Stimulated activated effector memory CD8-positive, alpha-beta T cell treated with anti-CD3 and anti-CD28 coated beads, Interleukin-12 subunit alpha, Interleukin-12 subunit beta, amount 100 ng/mL, for 72 hours (primary cell): ENCODE data around the gene SPRYD4.
A peak's percentile ranks its signal among the peaks of the same experiment; 100 is the strongest.
"Not testable (repeated sequence)": the region's sequence is repeated elsewhere in the genome, so short reads cannot be mapped to it uniquely, and the experiment has no call there.

Source experiments
- ATAC-seq: fragments of 150-1000 bp; cut with Tn5 transposase; 2 replicates; pipeline ENCODE4 v1.10.0; 2021
- DNase-seq, 2 donors: peaks; one replicate each; pipeline ENCODE4 v3.0.0; 2021 to 2022; ENCODE audit warnings: low spot score in 2 of 2
- H3K27ac Mint-ChIP-seq: one replicate; pipeline ENCODE4 v1.8.0; 2022; ENCODE audit warnings: mild to moderate bottlenecking, mixed read lengths
- H3K36me3 Mint-ChIP-seq: one replicate; pipeline ENCODE4 v1.8.0; 2022; ENCODE audit warnings: mild to moderate bottlenecking, mixed read lengths
- H3K4me1 Mint-ChIP-seq: one replicate; pipeline ENCODE4 v1.8.0; 2022; ENCODE audit warnings: mixed read lengths
- H3K4me3 Mint-ChIP-seq: one replicate; pipeline ENCODE4 v1.8.0; 2022; ENCODE audit warnings: mild to moderate bottlenecking, mixed read lengths
- H3K9me3 Mint-ChIP-seq: one replicate; pipeline ENCODE4 v1.8.0; 2022; ENCODE audit warnings: mixed read lengths

The SPRYD4 gene

GRCh38 chr12:56493409-56494105 is 25.2 kb downstream of the SPRYD4 start:
- not testable (repeated sequence) for H3K36me3 Mint-ChIP-seq, ATAC-seq, H3K9me3 Mint-ChIP-seq, H3K4me1 Mint-ChIP-seq, H3K4me3 Mint-ChIP-seq, DNase-seq, H3K27ac Mint-ChIP-seq

- not testable (repeated sequence) for H3K36me3 Mint-ChIP-seq
Measured at GRCh38 chr12:56494106-56494415, 25.7 kb downstream of the SPRYD4 start.

DNA sequence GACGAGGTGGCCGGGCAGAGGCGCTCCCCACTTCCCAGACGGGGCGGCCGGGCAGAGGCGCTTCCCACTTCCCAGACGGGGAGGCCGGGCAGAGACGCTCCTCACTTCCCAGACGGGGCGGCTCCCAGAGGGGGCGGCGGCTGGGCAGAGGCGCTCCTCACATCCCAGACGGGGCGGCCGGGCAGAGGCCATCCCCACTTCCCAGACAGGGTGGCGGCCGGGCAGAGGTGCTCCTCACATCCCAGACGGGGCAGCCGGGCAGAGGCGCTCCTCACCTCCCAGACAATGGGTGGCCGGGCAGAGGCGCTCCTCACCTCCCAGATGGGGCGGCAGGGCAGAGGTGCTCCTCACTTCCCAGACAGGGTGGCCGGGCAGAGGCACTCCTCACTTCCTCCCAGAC is 26.1 kb downstream of the SPRYD4 start:
- not testable (repeated sequence) for ATAC-seq, DNase-seq, H3K36me3 Mint-ChIP-seq, H3K9me3 Mint-ChIP-seq, H3K4me1 Mint-ChIP-seq, H3K27ac Mint-ChIP-seq, H3K4me3 Mint-ChIP-seq

More at GRCh38 chr12:56494106-56494415, 25.7 kb downstream of the SPRYD4 start:
- ATAC-seq, DNase-seq, H3K9me3 Mint-ChIP-seq, H3K27ac Mint-ChIP-seq, H3K4me1 Mint-ChIP-seq, H3K4me3 Mint-ChIP-seq: not testable (repeated sequence)

DNA sequence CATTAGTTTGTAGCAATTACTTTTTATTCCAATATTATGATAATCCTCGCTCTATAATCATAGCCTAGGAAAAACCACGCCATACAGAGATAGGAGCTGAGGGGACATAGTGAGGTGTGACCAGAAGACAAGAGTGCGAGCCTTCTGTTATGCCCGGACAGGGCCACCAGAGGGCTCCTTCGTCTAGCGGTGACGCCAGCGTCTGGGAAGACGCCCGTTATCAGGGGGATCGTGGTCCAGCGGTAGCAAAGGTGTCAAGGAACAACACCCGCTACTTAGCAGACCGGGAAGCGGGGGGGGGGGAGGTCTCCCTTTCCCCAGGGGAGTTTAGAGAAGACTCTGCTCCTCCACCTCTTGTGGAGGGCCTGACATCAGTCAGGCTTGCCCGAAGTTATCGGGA is 28.3 kb downstream of the SPRYD4 start:
- H3K36me3 Mint-ChIP-seq, H3K27ac Mint-ChIP-seq, H3K4me1 Mint-ChIP-seq, H3K9me3 Mint-ChIP-seq, ATAC-seq: not testable (repeated sequence)
- DNase-seq, result peak; percentile 28 to 82
- peak overlapping the region; percentile 13 for H3K4me3 Mint-ChIP-seq

DNA sequence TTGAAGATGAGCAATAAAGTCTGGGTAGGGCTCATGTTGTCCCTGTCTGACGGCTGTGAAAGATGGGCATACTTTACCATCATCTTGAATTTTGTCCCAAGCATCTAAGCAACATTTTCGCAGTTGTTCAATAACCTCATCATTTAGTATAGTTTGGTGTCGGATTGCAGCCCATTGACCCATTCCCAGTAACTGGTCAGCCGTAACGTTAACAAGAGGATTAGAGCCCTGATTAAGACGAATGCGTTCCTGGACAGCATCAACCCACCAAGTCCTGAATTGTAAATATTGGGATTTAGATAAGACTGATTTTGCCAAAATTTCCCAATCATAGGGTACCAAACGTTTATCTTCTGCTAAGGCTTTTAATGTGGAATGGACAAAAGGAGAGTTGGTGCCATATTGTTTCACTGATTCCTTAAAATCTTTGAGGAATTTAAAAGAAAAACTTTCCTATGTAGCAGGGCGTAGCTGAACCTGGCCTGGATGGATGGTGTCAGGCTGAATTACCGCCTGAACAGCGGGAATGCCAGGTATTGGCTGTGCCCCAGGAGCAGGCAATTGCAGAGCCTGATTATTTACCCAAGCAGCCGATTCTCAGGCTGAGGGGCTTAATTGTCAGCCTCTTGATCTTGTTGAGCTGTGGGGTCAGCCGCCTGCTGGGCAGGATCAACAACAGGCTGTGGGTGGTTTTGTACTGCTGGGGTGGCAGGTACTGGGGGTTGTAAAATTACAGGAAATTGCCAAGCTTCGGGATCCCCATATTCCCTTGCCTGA is 29.9 kb downstream of the SPRYD4 start:
- not testable (repeated sequence) for H3K9me3 Mint-ChIP-seq, H3K36me3 Mint-ChIP-seq, H3K4me1 Mint-ChIP-seq, DNase-seq, ATAC-seq, H3K4me3 Mint-ChIP-seq, H3K27ac Mint-ChIP-seq

DNA sequence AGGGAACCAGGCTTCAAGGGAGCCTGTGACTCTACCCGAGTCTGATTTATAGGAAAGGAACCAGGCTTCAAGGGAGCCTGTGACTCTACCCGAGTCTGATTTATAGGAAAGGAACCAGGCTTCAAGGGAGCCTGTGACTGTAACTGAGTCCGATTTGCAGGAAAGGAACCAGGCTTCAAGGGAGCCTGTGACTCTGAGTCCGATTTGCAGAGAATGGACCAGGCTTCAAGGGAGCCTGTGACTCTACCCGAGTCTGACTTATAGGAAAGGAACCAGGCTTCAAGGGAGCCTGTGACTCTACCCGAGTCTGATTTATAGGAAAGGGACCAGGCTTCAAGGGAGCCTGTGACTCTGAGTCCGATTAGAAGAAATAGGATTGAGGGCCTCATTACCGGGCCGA is 31.1 kb downstream of the SPRYD4 start:
- DNase-seq, H3K9me3 Mint-ChIP-seq, ATAC-seq, H3K4me1 Mint-ChIP-seq, H3K4me3 Mint-ChIP-seq, H3K27ac Mint-ChIP-seq, H3K36me3 Mint-ChIP-seq: not testable (repeated sequence)

DNA sequence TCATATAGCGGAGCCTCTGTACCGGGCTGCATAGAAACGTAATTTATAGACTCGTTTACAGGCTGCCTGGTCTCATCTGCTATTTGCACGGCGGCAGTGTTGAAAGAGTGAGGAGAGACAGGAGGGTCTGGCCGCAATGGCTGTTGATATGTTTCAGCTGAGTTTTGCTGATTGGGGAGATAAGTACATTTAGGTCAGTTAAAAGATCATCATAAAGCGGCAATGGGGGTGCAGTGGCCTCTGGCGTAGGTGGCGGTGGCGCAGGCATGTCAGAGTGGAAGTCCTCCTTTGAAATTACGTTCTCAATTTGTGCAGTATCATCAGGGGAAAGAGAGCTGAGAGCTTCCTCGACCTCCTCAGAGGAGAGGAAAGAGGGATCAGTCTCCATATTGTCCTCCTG is 31.5 kb downstream of the SPRYD4 start:
- DNase-seq, H3K36me3 Mint-ChIP-seq, H3K9me3 Mint-ChIP-seq, H3K4me1 Mint-ChIP-seq, ATAC-seq, H3K27ac Mint-ChIP-seq, H3K4me3 Mint-ChIP-seq: not testable (repeated sequence)

DNA sequence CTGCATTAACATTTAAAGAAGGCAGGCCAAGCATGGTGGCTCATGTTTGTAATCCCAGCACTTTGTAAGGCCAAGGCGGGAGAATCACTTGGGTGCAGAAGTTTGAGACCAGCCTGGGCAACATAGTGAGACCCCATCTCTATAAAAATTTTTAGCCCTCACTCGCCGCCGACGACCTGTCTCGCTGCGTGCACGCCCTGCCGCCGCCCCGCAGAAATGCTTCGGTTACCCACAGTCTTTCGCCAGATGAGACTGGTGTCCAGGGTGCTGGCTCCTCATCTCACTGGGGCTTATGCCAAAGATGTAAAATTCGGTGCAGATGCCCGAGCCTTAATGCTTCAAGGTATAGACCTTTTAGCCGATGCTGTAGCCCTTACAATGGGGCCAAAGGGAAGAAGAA is 42.4 kb downstream of the SPRYD4 start:
- Mint-ChIP-seq H3K27ac (no peak overlapping the region), H3K9me3 (no peaks in the 10 kb centered on the region), H3K4me1 (no peaks in the 10 kb centered on the region), H3K4me3 (no peak overlapping the region), H3K36me3 (no peaks in the 10 kb centered on the region)
- ATAC-seq (no peak), DNase-seq (no peak)

- DNase-seq, H3K36me3 Mint-ChIP-seq, H3K4me1 Mint-ChIP-seq, ATAC-seq, H3K27ac Mint-ChIP-seq, H3K4me3 Mint-ChIP-seq, H3K9me3 Mint-ChIP-seq: not testable (repeated sequence)
Measured at GRCh38 chr12:56514014-56514318, 45.6 kb downstream of the SPRYD4 start.

GRCh38 chr12:56517854-56518253 is 49.5 kb downstream of the SPRYD4 start:
- no peaks in the 10 kb centered on the region for H3K36me3 Mint-ChIP-seq
- no peak for ATAC-seq
- no peak overlapping the region for H3K4me3 Mint-ChIP-seq
- H3K27ac Mint-ChIP-seq, result no peak overlapping the region
- peaks cover 11% of the 10 kb centered on the region for H3K4me1 Mint-ChIP-seq
- no peaks in the 10 kb centered on the region for H3K9me3 Mint-ChIP-seq
- no peak for DNase-seq

- ATAC-seq, result no peak
- Mint-ChIP-seq H3K4me1 (peaks cover 13% of the 10 kb centered on the region), H3K27ac (no peak overlapping the region), H3K9me3 (no peaks in the 10 kb centered on the region), H3K4me3 (no peak overlapping the region), H3K36me3 (no peaks in the 10 kb centered on the region)
- no peak for DNase-seq
Measured at GRCh38 chr12:56518570-56518969, 50.2 kb downstream of the SPRYD4 start.

- no peak overlapping the region for H3K27ac Mint-ChIP-seq
- H3K4me1 Mint-ChIP-seq, result peaks cover 13% of the 10 kb centered on the region
- no peak for ATAC-seq
- H3K36me3 Mint-ChIP-seq, result no peaks in the 10 kb centered on the region
- no peaks in the 10 kb centered on the region for H3K9me3 Mint-ChIP-seq
- no peak overlapping the region for H3K4me3 Mint-ChIP-seq
- DNase-seq, result no peak
Measured at GRCh38 chr12:56520048-56520447, 51.7 kb downstream of the SPRYD4 start.

GRCh38 chr12:56520506-56520905 is 52.1 kb downstream of the SPRYD4 start:
- Mint-ChIP-seq H3K36me3 (no peaks in the 10 kb centered on the region), H3K4me3 (peak overlapping the region; percentile 72), H3K4me1 (peaks cover 13% of the 10 kb centered on the region), H3K9me3 (no peaks in the 10 kb centered on the region), H3K27ac (no peak overlapping the region)
- no peak for ATAC-seq
- DNase-seq, result no peak

DNA sequence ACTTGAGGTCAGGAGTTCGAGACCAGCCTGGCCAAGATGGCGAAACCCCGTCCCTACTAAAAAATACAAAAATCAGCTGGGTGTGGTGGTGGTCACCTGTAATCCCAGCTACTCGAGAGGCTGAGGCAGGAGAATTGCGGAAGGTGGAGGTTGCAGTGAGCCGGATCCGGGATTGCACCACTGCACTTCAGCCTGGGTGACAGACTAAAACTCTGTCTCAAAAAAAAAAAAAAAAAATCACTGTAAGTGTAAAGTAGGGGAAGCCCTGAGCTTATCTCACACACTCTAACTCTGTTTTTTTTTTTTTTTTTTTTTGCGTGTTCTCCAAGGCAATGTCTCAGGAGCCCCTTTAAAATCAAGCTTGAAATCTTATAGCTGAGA is 52.8 kb downstream of the SPRYD4 start:
- ATAC-seq (peak; percentile 36), DNase-seq (no peak)
- no peaks in the 10 kb centered on the region for H3K9me3 Mint-ChIP-seq
- H3K36me3 Mint-ChIP-seq, result no peaks in the 10 kb centered on the region
- H3K4me3 Mint-ChIP-seq, result peak overlapping the region; percentile 72
- peaks cover 13% of the 10 kb centered on the region for H3K4me1 Mint-ChIP-seq
- peak overlapping the region; percentile 80 for H3K27ac Mint-ChIP-seq

GRCh38 chr12:56521590-56522371 is 53.4 kb downstream of the SPRYD4 start, which contains the start of gene RBMS2:
Gene RBMS2 (plus strand): TSS chr12:56521820. CDS start chr12:56522024, 204 bp downstream.
- H3K27ac Mint-ChIP-seq, result peak within 1 kb of the TSS; percentile 80
- ATAC-seq (peak; percentile 89), DNase-seq (no peak)
- H3K4me1 Mint-ChIP-seq, result peaks cover 13% of the 10 kb centered on the region
- no peaks in the 10 kb centered on the region for H3K36me3 Mint-ChIP-seq
- H3K9me3 Mint-ChIP-seq, result no peaks in the 10 kb centered on the region
- H3K4me3 Mint-ChIP-seq, result peak within 1 kb of the TSS; percentile 72
